Hepatocyte (in vitro differentiated cells): ENCODE results near the gene ZNF616.

Source experiments
- CTCF ChIP-seq: fragments of 200-600 bp; sonication (generic); IDR thresholded peaks from 2 replicates; pipeline ENCODE4 v1.5.1; 2016; ENCODE audit warnings: antibody characterized with exemption, mild to moderate bottlenecking; ENCODE audit not compliant: poor library complexity
- EZH2 ChIP-seq: fragments of 200-600 bp; sonication (generic); IDR thresholded peaks from 2 replicates; pipeline ENCODE4 v1.6.1; 2016; ENCODE audit warnings: antibody characterized with exemption, mild to moderate bottlenecking, borderline replicate concordance
- EZH2phosphoT487 ChIP-seq: fragments of 200-600 bp; sonication (generic); IDR thresholded peaks from one replicate; pipeline ENCODE4 v1.6.1; 2018; ENCODE audit warnings: antibody characterized with exemption, mild to moderate bottlenecking, low read depth, moderate library complexity; ENCODE audit not compliant: unreplicated experiment, severe bottlenecking

- TF ChIP-seq CTCF: no peak
- TF ChIP-seq EZH2phosphoT487: no peak
- TF ChIP-seq EZH2: no peak
These were observed 2.4 kb upstream of the ZNF616 start for GRCh38 chr19:52142001-52142595.
